NCI-H1694 treated with DMSO at 0.1 percent for 48 hours (cell line): ENCODE data around the gene ARHGAP28.

ENCODE experiments used
- DNase-seq: peaks from one replicate; lab custom pipeline; 2025; lab: John Stamatoyannopoulos, UW

ARHGAP28 gene

DNA sequence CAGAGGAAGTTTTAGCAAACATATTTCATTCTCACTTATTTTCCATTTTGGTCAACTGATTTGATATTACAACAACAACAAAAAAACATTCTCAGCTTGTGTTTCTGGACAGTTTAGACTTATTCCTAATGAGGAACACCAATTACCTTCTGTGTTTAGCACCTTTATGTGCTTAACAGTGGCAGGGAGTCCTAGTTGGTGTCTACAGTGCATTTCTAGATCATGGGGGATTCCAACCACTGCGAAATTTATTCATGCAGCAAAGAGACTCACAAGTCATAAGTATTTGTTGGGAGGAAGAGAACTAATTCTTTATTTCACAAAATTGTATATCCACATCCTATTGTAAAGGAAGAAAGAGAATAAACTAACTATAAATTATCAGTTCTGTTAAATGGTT, 4.2 kb downstream of the ARHGAP28 start:
- no peak for DNase-seq

DNA sequence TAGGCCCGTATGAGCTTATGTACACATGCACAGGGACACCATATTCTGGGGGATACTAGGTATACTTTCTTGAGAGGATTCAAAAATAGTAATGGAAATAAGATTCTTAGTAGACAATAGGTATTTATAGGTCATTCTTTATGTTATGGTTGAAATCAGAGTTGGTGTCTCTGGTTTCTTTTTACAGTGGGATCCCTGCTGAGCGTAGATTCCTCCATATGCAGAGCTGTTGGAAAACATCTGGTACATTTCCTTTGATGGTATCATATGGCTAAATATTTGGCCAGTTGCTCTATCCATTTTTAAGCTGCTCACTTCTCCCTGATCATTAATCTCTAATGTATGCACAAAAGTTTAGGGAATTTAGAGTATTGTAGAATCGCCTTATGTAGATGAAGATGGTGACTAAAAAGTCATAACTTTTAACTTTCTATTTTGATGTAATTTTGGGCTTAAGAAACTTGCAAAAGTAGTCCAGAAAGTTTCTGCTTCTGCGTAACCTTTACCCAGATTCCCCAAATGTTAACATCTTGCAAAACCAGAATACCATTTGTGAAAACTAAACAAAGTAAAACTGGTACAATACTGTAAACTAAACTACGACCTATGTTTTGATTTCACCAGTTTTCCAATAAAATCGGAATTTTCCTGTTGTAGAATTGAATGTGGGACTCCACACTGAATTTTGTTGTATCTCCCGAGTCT, 5.4 kb downstream of the ARHGAP28 start:
- no peak for DNase-seq

DNA sequence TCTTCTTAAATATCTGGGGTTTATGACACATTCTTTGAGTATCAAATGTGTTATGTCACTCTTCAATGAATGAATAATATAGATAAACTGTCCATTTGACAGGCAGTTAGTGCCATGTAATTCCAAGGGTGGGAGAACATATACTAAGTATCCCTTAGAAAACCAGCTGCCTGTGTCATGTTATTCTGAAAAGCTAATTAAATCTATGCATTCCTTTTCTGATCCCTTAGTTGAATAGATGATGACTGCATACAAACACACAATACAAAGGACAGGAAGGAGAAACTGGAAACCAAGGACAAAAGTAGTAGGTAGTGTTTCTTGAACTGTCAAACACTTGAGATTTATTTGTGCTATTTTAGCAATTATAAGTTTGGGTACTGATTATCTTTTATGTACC, 8.3 kb downstream of the ARHGAP28 start:
- no peak for DNase-seq

DNA sequence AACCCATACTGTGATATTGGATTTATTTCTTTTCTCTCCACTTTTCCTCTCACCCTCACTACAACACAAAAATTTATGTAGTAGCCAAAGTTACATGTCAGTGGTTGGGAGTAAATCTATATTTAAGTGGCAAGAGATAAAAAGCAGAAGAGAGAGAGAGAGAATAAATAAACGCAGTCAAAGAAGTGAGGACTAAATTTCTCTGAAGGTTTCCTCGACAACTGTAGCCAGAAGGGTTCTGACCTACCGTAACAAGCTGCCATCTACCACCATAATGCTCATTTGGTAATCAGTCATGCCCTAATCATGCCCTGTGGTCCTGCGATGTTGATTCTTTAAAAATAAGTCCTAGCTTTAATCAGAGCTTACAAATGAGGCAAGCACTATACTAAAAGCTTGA, 9.1 kb downstream of the ARHGAP28 start:
- no peak for DNase-seq

DNA sequence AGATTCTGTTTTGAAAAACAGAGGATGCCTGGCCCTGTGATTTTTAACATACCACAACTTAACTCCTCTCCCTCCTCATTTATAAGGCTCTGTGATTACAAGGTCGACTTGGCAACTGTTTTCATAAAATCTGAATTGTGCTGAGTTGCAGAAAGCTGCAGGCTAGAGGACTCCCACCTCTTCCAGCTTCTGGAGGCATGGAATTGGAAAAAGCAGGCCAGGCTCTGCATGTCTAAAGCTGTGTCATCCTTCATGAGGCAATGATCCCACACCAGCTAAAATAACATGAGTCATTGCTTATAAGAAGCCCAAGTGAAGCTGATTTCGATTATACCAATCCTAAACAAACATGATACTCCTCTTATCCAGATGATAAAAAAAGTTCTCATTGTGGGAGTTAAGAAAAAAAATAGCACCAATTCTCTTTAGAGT, 11.7 kb downstream of the ARHGAP28 start:
- DNase-seq: no peak

DNA sequence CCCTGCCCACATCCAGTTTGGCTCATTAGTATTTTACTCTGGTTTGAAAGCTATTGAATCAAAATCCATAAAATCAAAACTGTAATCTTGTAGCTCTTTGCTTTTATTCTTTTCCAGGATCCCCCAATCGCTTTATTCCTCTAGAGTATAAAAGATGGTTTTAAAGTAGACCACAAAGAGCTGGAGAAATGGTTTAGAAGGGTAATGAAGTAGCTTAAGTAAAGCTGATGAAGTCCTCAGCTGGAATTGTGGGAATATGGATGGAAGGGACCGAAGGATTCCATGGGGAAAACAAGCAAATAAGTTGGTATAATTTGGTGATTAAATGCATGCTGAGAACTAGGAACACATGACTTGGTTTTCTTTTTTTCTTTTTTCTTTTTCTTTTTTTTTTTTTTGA, 12.3 kb downstream of the ARHGAP28 start:
- no peak for DNase-seq

DNA sequence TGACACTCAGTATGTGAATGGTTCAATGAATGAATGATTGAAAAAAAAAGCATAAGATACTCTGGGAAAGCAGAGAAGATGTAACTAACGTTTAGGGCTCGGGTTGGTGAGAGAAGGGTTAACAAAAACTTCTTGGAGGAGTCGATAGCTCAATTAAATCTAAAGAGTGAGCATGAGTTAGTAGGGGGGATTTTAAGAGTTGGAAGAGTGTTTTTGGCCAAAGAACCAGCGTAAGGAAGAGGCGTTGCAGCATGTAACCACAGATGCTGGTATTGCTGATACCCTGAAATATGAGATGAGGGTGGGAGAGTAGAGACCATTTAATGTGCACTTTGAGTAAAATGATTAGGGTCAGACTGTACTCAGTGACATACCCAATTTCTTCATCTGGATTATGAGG, 14.5 kb downstream of the ARHGAP28 start:
- DNase-seq: no peak

DNA sequence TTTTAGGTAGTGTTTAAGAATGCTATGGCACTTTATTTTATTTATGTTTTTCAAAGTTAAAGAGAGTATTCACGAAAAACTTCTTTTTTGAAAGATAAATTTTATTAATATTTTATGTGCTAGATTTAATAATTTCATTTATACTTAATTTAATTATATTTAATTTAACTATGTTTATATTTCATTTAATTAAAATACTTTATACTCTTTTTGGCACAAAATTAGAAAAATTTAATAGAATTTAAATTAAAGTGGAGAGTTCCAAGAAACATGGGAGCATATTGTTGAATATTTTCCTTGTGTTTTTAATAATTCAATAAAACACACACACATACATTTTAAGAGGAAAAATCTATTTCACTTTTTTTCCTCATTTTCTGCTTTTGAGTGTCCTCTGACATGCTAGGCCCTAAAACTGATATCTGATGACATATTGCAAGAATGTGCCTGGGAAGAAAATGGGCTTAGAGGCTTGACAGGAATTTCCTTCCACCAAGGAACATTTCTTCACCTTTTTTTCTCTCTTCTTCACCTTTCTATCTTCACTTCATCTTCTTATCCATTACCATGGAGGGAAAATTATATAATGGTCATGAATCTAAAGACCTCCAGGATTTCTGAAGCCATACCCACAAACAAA, 15.4 kb downstream of the ARHGAP28 start:
- DNase-seq: no peak

DNA sequence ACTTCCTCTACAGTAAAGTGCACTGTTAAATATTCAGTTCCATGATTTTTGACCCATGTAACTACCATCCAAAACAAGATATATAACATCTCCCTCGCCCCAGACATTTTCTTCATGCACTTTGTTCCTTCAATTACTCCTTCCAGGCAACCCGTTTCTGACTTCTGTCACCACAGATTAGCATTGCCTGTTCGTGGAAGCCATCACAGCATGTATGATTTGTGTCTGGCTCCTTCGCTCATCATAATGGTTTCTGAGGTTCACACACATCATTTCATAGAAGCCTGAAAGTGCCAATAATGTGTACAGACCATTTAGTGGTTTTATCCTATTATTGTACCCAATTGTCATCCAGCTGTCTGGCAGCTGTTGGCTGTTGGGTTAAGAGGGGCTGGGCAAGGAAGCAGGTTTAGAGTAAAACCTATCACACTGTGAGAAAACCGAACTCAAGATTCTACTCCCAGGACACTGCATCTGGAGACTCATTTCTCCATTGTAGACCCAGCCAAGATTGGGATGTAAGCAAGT, 16.1 kb downstream of the ARHGAP28 start:
- DNase-seq: no peak

DNA sequence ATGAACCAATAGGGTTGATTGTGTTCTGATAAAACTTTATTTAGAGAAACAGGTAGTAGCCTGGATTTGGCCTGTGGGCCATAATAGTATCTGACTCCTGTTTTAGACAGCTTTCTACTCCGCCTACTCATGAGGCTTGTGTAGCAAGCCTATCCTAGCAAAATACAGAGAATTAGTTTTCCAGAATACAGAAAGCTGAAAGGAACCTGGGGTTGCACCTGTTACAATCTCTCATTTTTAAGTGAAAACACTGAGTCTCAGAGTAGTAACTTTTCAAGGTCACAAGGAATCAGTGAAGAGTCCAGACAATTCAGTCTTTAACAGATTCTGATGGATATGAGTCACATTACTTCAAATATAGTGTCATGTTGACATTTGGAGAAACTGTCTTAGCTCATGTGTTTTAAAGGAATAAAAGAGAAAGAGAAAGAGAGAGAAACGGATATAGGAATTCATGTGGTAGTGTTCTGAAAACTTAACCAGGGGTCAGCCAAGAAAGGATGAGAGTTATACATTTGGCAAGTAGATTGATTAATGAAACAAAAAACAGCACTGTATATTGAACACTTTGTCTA, 17.0 kb downstream of the ARHGAP28 start:
- no peak for DNase-seq

DNA sequence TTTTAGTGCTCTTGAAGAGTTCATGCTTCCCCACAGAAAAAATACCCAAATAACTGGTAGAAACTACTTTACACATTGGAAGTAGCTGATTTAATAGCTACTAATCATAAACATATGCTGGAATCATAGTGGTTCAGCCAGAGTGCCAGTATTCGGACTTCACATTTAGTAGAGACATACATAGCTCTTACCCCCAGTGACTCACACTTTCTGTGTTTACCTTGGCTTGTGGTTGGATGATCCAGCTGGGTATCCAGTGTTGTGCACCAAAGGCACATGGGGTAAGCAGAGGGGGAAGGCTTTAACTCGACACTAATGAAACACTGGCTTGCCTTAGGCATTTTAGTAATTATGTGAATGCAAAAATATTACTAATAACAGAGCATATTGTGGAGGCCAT, 18.1 kb downstream of the ARHGAP28 start:
- DNase-seq: no peak

DNA sequence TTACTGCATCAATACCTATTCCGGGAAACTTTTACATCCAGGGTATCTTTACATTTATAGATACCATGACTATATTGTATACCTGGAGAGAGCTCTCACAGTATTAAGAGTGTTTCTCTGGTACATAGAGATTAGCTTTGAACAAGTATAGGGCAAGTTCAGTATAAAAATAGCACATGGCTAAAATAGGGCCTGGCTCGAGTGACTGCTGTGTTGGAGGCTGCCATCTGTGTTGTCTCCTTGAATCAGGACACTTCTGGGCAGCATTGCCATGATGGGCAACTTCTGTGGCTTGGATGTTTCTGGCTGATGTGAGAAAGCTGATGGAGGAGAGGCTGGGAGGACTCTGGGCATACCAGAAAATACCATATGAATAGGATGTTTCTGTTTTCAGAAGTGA, 18.7 kb downstream of the ARHGAP28 start:
- no peak for DNase-seq

DNA sequence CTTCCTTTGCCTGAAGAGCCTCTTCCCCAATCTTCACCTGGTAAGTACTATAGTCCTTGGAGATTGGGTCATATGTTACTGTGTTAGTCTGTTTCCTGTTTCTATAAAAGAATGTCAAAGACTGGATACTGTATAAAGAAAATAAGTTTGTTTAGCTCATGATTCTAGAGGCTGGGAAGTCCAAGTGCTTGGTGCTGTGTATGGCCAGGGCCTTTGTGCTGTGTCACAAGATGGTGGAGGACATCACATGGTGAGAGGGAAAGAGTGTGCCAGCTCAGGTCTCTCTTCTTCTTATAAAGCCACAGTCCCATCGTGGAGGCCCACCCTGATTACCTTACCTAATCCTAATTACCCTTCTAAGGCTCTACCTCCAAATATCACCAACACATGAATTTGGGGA, 20.9 kb downstream of the ARHGAP28 start:
- no peak for DNase-seq

DNA sequence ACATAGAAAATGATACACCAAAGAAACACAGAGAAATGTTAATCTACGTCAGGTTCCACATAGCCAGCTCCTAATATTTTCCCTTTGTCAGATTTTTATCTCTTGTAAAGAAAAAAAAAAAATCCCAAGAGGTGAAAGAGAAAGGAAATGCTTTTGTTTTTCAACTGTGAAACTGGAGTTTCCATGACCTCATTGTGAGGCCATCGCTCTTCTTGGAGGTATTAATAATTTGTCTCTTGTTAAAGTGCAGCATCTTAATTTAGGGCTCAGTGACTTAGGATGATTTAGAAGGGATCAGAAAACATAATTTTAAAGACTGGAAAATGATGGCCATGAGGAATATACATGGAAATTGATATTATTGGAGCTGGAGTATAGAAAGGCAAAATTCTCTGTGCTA, 21.7 kb downstream of the ARHGAP28 start:
- DNase-seq: no peak

DNA sequence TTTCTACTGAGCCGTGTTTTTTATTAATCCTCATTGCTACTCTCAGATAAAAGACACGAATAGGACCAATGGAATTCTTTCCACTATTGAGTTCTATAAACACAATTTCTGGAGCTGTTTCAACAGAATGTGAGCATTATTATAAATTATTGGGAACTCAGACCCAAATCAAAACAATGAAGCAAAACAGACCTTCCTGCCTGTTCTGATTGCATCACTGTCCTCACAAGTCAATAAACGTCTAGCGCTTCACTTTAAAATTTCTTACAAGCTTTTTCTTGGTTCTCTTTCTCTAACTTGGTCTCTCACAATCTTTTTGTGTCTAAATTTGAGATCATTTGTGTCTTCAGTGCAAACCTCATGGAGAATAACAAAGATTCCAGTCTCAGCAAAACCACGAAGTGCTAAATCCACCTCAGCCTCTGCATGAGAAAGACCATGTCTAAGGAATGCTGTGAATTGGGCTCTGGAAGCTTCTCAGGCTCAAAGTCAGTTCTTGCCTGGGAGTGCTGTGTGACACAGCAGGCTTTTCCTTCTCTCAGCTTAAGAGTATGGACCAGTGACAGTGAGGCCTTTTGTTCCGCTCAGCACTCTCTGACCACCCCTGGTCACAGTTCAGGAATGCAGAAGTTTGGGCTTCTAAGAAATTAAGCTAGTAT, 22.8 kb downstream of the ARHGAP28 start:
- no peak for DNase-seq

DNA sequence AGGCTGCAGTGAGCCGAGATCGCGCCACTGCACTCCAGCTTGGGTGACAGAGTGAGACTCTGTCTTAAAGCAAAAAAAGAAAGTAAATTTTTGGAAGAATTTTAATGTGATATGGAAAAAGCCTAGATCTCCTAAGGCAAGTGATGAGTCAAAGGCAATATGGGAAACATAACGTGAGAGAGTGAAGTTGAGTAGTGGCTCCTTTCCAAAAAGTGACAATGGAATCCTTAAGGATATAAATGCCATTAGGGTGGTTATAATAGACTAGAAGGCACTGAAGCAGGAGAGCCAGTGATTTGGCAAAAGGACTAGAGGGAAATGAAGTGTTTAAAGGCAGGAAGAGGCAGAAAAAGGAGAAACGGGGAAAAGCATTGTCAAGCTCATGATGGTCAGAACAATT, 25.6 kb downstream of the ARHGAP28 start:
- DNase-seq: no peak

DNA sequence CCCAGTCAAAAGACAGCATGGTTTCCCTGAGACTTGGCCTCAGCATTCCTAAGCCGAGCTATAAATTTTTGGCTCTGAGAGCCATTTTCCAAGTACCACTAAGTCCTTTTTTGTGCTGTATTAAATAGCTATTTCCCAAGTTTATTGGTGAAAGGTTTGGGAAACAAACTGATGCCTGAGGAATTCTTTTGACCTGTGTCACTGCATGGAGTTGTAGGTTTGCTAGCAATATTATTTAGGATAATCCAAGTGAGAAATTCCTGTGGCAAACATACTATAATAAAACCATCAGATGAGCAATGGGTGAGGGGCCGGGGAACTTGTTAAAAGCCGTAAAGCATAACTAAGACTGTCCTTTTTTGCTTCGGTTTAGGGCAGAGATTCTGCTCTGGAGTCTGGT, 28.4 kb downstream of the ARHGAP28 start:
- DNase-seq: no peak

DNA sequence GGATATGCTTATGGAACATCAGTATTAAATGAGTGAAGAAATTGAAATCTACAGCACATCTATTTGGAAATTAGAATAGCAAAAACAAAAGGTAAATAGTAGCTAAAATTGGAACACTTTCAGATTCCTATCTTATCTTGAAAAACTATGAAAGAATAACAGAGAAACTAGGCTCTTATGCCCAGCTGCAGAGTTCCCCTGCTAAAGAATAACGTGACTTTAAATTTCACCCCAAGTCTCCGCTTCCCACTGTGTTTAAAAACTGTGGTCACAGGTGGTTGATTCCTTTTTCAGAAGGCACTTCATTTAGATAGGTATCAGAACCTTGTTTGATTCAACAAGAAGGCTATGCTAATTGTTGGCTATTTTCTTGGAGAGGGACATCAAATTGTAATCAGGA, 30.1 kb downstream of the ARHGAP28 start:
- no peak for DNase-seq

DNA sequence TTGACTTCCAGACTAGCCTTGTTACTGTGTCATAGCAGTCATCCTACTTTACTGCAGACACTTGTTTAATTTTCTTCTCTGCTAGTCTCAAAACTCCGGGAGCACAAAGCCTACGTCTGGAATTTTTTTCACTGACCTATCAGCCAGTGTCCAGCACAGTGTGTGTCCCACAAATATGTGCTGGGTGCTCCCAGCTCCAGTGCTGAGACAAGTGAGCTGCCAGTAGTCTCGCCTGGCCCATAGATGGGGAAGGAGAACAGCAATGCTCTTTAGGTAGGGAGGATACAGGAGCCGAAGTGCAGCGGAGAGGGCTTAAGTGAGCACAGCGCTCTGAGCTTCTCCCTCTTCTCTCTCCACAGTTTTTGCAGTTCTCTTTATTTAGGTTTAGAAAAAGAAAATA, 34.0 kb downstream of the ARHGAP28 start:
- DNase-seq: no peak

DNA sequence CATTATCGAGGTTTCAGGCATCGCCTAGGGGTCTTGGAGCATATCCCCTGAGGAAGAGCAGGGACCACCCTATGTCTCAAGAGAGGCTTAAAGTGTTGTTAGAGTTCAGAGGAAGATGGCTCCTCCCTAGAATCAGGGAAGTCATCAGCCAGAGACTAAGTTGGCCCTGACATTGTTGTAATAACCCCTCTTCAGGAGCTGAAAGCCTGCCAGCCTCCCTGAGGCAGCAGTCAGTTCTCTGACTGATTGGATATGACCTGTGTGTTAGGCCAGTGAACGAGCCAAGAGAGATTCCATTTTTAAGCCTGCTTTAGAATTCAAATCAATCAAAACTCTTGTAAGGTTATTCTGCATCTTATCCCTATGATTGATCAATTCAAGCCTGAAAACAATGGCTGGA, 34.9 kb downstream of the ARHGAP28 start:
- DNase-seq: no peak

DNA sequence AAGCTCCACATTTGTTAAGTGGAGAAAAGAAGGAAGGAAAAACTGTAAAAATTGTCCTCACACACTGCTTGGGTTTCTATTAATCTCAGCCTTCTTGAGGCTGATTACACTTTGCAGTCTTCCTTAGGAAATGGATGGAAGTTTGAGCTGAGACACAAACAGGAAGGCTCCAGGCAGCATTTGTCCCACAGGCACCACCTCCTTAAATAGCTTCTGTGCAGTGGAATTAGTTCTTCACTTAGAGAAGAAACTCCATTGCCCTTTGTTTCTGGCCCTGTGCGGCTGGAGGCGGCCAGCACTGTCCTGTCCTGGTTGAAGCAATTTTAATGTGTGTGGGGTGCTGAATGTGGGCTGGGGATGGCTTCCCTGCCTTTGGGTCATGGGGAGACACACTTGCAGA, 44.3 kb downstream of the ARHGAP28 start:
- DNase-seq: no peak

DNA sequence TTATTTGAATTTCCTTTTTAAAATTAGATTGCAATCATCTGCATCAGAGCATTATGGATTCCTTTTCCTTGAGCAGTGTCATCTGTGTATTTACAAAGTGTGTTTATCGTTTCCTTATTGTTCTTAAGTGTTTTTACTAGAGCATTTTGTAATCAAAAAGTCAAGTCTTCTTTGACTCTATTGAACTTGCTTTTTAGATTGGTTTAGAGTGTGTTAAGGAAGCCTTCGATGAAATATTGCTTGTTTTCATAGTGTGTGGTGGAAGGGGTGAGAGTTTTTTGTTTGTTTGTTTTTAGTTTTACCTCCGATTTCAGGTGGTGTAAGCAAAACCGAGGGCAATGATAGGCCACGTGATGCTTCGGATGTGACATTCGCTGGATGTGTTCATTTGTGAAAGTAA, 45.7 kb downstream of the ARHGAP28 start:
- DNase-seq: no peak

DNA sequence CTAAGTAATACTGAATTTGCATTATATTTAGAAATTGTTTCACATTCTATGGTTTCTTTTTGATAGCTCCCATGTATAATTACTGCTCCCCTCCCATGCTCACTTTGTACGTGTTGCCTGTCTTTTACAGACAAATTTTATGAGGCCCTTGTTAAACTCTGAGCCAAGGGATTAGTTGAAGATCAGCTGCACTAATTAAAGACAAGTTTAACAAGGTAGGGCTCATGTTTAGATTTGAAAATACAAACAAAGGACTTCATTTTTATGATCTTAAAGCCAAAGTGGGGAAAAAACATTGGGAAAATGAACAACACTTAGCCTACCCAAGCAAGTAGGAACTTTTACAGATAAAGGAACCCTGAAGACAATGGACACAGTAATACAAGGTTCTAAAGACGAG, 46.2 kb downstream of the ARHGAP28 start:
- no peak for DNase-seq
